ENCODE data around the gene BBOX1.
"Not testable (repeated sequence)": the region's sequence is repeated elsewhere in the genome, so short reads cannot be mapped to it uniquely, and the experiment has no call there.

Gene BBOX1

DNA sequence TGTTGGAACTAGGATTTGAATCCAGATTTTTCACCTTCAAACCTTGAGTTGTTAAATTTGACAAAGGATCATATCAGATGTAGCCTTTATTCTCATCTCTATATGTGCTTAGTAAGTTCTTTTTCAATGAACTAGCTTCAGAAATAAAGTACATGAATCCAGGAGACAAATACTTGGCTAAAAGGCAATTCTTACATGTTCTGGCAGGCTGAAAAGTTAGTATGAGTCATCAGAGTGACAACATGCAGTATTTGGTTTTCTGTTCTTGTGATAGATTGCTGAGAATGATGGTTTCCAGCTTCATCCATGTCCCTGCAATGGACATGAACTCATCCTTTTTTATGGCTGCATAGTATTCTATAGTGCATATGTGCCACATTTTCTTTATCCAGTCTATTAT lies 40.4 kb downstream of the BBOX1 start:
- Histone ChIP-seq H3K9ac (ENCODE audit: low read length in 5 of 5) (no peak overlapping the region), H3K4me3 (ENCODE audit: low read depth in 1 of 5, low read length in 5 of 5) (no peak overlapping the region), H3K9me3 (ENCODE audit: control insufficient read depth in 5 of 5, low read length in 5 of 5) (no peaks in the 10 kb centered on the region), H3K4me1 (ENCODE audit: control insufficient read depth in 5 of 5, insufficient read depth in 5 of 5, low read length in 5 of 5) (no peaks in the 10 kb centered on the region), H3K36me3 (ENCODE audit: control insufficient read depth in 5 of 5, insufficient read depth in 5 of 5, low read length in 5 of 5) (no peaks in the 10 kb centered on the region), H3K27ac (ENCODE audit: low read depth, low read length) (no peak overlapping the region), H3K27me3 (ENCODE audit: control insufficient read depth in 5 of 5, insufficient read depth in 4 of 5, low read length in 5 of 5) (no peaks in the 10 kb centered on the region)

- no peak overlapping the region for H3K4me3 ChIP-seq (ENCODE audit: low read depth in 1 of 5, low read length in 5 of 5)
- H3K27me3 ChIP-seq (ENCODE audit: control insufficient read depth in 5 of 5, insufficient read depth in 4 of 5, low read length in 5 of 5) = no peaks in the 10 kb centered on the region
- no peaks in the 10 kb centered on the region for H3K9me3 ChIP-seq (ENCODE audit: control insufficient read depth in 5 of 5, low read length in 5 of 5)
- no peak overlapping the region for H3K9ac ChIP-seq (ENCODE audit: low read length in 5 of 5)
- H3K27ac ChIP-seq (ENCODE audit: low read depth, low read length) = no peak overlapping the region
- H3K36me3 ChIP-seq (ENCODE audit: control insufficient read depth in 5 of 5, insufficient read depth in 5 of 5, low read length in 5 of 5) = no peaks in the 10 kb centered on the region
- H3K4me1 ChIP-seq (ENCODE audit: control insufficient read depth in 5 of 5, insufficient read depth in 5 of 5, low read length in 5 of 5) = no peaks in the 10 kb centered on the region
Measured at GRCh38 chr11:27083241-27083640, 42.6 kb downstream of the BBOX1 start.

GRCh38 chr11:27083782-27084181 lies 43.2 kb downstream of the BBOX1 start:
- Histone ChIP-seq H3K4me3 (ENCODE audit: low read depth in 1 of 5, low read length in 5 of 5) (no peak overlapping the region), H3K9ac (ENCODE audit: low read length in 5 of 5) (no peak overlapping the region), H3K27ac (ENCODE audit: low read depth, low read length) (no peak overlapping the region)

GRCh38 chr11:27084518-27084917 lies 43.9 kb downstream of the BBOX1 start:
- Histone ChIP-seq H3K27ac (ENCODE audit: low read depth, low read length) (no peak overlapping the region), H3K4me1 (ENCODE audit: control insufficient read depth in 5 of 5, insufficient read depth in 5 of 5, low read length in 5 of 5) (no peaks in the 10 kb centered on the region), H3K4me3 (ENCODE audit: low read depth in 1 of 5, low read length in 5 of 5) (no peak overlapping the region), H3K36me3 (ENCODE audit: control insufficient read depth in 5 of 5, insufficient read depth in 5 of 5, low read length in 5 of 5) (no peaks in the 10 kb centered on the region), H3K9ac (ENCODE audit: low read length in 5 of 5) (no peak overlapping the region), H3K27me3 (ENCODE audit: control insufficient read depth in 5 of 5, insufficient read depth in 4 of 5, low read length in 5 of 5) (no peaks in the 10 kb centered on the region), H3K9me3 (ENCODE audit: control insufficient read depth in 5 of 5, low read length in 5 of 5) (peaks cover 0 to 1% (median 0%) of the 10 kb centered on the region in 5 donors)

More at GRCh38 chr11:27083782-27084181, 43.2 kb downstream of the BBOX1 start:
- no peaks in the 10 kb centered on the region for H3K4me1 ChIP-seq (ENCODE audit: control insufficient read depth in 5 of 5, insufficient read depth in 5 of 5, low read length in 5 of 5)
- no peaks in the 10 kb centered on the region for H3K27me3 ChIP-seq (ENCODE audit: control insufficient read depth in 5 of 5, insufficient read depth in 4 of 5, low read length in 5 of 5)
- H3K36me3 ChIP-seq (ENCODE audit: control insufficient read depth in 5 of 5, insufficient read depth in 5 of 5, low read length in 5 of 5) = no peaks in the 10 kb centered on the region
- H3K9me3 ChIP-seq (ENCODE audit: control insufficient read depth in 5 of 5, low read length in 5 of 5) = no peaks in the 10 kb centered on the region

GRCh38 chr11:27085111-27085510 lies 44.5 kb downstream of the BBOX1 start:
- Histone ChIP-seq H3K27me3 (ENCODE audit: control insufficient read depth in 5 of 5, insufficient read depth in 4 of 5, low read length in 5 of 5) (no peaks in the 10 kb centered on the region), H3K4me1 (ENCODE audit: control insufficient read depth in 5 of 5, insufficient read depth in 5 of 5, low read length in 5 of 5) (no peaks in the 10 kb centered on the region), H3K27ac (ENCODE audit: low read depth, low read length) (no peak overlapping the region), H3K36me3 (ENCODE audit: control insufficient read depth in 5 of 5, insufficient read depth in 5 of 5, low read length in 5 of 5) (no peaks in the 10 kb centered on the region), H3K9me3 (ENCODE audit: control insufficient read depth in 5 of 5, low read length in 5 of 5) (peaks cover 0 to 3% (median 0%) of the 10 kb centered on the region in 5 donors), H3K9ac (ENCODE audit: low read length in 5 of 5) (no peak overlapping the region), H3K4me3 (ENCODE audit: low read depth in 1 of 5, low read length in 5 of 5) (no peak overlapping the region)

GRCh38 chr11:27085605-27086004 lies 45.0 kb downstream of the BBOX1 start:
- H3K4me3 ChIP-seq (ENCODE audit: low read depth in 1 of 5, low read length in 5 of 5) = no peak overlapping the region
- no peak overlapping the region for H3K9ac ChIP-seq (ENCODE audit: low read length in 5 of 5)
- no peak overlapping the region for H3K27ac ChIP-seq (ENCODE audit: low read depth, low read length)
- H3K4me1 ChIP-seq (ENCODE audit: control insufficient read depth in 5 of 5, insufficient read depth in 5 of 5, low read length in 5 of 5) = no peaks in the 10 kb centered on the region
- peaks cover 0 to 6% (median 0%) of the 10 kb centered on the region in 5 donors for H3K9me3 ChIP-seq (ENCODE audit: control insufficient read depth in 5 of 5, low read length in 5 of 5)
- no peaks in the 10 kb centered on the region for H3K36me3 ChIP-seq (ENCODE audit: control insufficient read depth in 5 of 5, insufficient read depth in 5 of 5, low read length in 5 of 5)
- no peaks in the 10 kb centered on the region for H3K27me3 ChIP-seq (ENCODE audit: control insufficient read depth in 5 of 5, insufficient read depth in 4 of 5, low read length in 5 of 5)

- Histone ChIP-seq H3K27me3 (ENCODE audit: control insufficient read depth in 5 of 5, insufficient read depth in 4 of 5, low read length in 5 of 5) (no peaks in the 10 kb centered on the region), H3K36me3 (ENCODE audit: control insufficient read depth in 5 of 5, insufficient read depth in 5 of 5, low read length in 5 of 5) (no peaks in the 10 kb centered on the region), H3K4me1 (ENCODE audit: control insufficient read depth in 5 of 5, insufficient read depth in 5 of 5, low read length in 5 of 5) (no peaks in the 10 kb centered on the region), H3K9ac (ENCODE audit: low read length in 5 of 5) (no peak overlapping the region), H3K4me3 (ENCODE audit: low read depth in 1 of 5, low read length in 5 of 5) (no peak overlapping the region), H3K27ac (ENCODE audit: low read depth, low read length) (no peak overlapping the region), H3K9me3 (ENCODE audit: control insufficient read depth in 5 of 5, low read length in 5 of 5) (peaks cover 0 to 9% (median 0%) of the 10 kb centered on the region in 5 donors)
Measured at GRCh38 chr11:27087432-27087831, 46.8 kb downstream of the BBOX1 start.

DNA sequence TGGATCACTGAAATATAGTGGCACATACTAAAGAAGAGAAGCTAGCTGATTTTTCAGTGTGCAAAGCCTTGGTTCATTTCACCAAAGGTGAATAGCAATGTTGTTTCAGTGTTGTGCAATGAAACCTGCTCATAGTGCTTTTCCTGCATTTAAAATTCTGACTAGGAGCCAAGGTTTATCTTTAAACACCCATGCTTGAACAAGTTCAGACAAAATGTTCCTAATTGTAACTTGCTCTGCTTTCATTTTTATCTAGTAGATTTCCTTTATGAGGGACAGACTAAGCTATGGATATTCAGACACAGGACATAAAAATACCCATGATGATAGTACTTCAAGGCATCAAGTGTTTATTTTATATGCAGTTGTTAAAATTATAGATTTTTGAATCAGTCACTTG lies 47.7 kb downstream of the BBOX1 start:
- Histone ChIP-seq H3K4me3 (ENCODE audit: low read depth in 1 of 5, low read length in 5 of 5) (no peak overlapping the region), H3K27me3 (ENCODE audit: control insufficient read depth in 5 of 5, insufficient read depth in 4 of 5, low read length in 5 of 5) (no peaks in the 10 kb centered on the region), H3K9me3 (ENCODE audit: control insufficient read depth in 5 of 5, low read length in 5 of 5) (peaks cover 0 to 9% (median 0%) of the 10 kb centered on the region in 5 donors), H3K27ac (ENCODE audit: low read depth, low read length) (no peak overlapping the region), H3K4me1 (ENCODE audit: control insufficient read depth in 5 of 5, insufficient read depth in 5 of 5, low read length in 5 of 5) (no peaks in the 10 kb centered on the region), H3K36me3 (ENCODE audit: control insufficient read depth in 5 of 5, insufficient read depth in 5 of 5, low read length in 5 of 5) (no peaks in the 10 kb centered on the region), H3K9ac (ENCODE audit: low read length in 5 of 5) (no peak overlapping the region)

DNA sequence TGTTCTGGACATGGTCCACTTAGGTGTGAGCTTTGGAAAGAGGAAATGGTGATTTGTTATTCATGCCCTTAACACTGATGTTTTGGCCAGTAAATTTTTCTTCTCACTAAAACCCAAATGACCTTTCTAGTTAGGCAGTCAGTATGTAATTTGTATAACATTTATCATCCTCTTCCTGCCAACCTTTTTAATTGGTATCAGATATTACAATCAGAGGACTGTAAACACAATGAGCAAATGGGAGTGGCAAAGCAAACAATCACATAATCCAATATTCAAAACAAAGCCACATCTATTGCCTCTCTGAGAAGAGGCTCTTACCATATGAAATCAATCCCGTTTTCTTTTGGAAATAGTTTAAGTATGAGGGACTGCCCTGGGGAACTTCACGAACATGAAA lies 49.1 kb downstream of the BBOX1 start:
- no peak overlapping the region for H3K9ac ChIP-seq (ENCODE audit: low read length in 5 of 5)
- H3K27me3 ChIP-seq (ENCODE audit: control insufficient read depth in 5 of 5, insufficient read depth in 4 of 5, low read length in 5 of 5) = no peaks in the 10 kb centered on the region
- no peak overlapping the region for H3K4me3 ChIP-seq (ENCODE audit: low read depth in 1 of 5, low read length in 5 of 5)
- no peak overlapping the region for H3K27ac ChIP-seq (ENCODE audit: low read depth, low read length)
- H3K9me3 ChIP-seq (ENCODE audit: control insufficient read depth in 5 of 5, low read length in 5 of 5) = peaks cover 0 to 9% (median 0%) of the 10 kb centered on the region in 5 donors
- H3K36me3 ChIP-seq (ENCODE audit: control insufficient read depth in 5 of 5, insufficient read depth in 5 of 5, low read length in 5 of 5) = no peaks in the 10 kb centered on the region
- peaks cover 0 to 3% (median 0%) of the 10 kb centered on the region in 5 donors for H3K4me1 ChIP-seq (ENCODE audit: control insufficient read depth in 5 of 5, insufficient read depth in 5 of 5, low read length in 5 of 5)

DNA sequence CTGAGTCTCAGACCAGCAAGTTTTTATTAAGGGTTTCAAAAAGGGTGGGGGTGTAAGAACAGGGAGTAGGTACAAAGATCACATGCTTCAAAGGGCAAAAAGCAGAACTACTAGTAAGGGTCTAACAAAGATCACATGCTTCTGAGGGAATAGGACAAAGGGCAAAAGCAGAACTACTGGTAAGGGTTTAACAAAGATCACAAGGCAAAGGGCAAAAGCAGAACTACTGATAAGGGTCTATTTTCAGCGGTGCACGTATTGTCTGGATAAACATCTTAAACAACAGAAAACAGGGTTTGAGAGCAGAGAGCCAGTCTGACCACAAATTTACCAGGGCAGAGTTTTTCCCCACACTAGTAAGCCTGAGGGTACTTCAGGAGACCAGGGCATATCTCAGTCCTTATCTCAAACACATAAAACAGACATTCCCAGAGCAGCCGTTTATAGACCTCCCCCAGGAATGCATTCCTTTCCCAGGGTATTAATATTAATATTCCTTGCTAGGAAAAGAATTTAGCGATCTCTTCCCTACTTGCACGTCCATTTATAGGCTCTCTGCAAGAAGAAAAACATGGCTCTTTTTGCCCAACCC lies 49.8 kb downstream of the BBOX1 start:
- not testable (repeated sequence) for H3K9ac ChIP-seq (ENCODE audit: low read length in 5 of 5); H3K36me3 ChIP-seq (ENCODE audit: control insufficient read depth in 5 of 5, insufficient read depth in 5 of 5, low read length in 5 of 5); H3K4me3 ChIP-seq (ENCODE audit: low read depth in 1 of 5, low read length in 5 of 5); H3K27ac ChIP-seq (ENCODE audit: low read depth, low read length); H3K4me1 ChIP-seq (ENCODE audit: control insufficient read depth in 5 of 5, insufficient read depth in 5 of 5, low read length in 5 of 5); H3K27me3 ChIP-seq (ENCODE audit: control insufficient read depth in 5 of 5, insufficient read depth in 4 of 5, low read length in 5 of 5); H3K9me3 ChIP-seq (ENCODE audit: control insufficient read depth in 5 of 5, low read length in 5 of 5)

All from subcutaneous abdominal adipose tissue (tissue), 5 donors.